COLO829 (cell line): ENCODE data around the gene LAMA3.

Source experiments
- DNase-seq: peaks from one replicate; pipeline ENCODE4 v3.0.0; 2012; ENCODE audit warnings: low spot score

LAMA3 gene

DNA sequence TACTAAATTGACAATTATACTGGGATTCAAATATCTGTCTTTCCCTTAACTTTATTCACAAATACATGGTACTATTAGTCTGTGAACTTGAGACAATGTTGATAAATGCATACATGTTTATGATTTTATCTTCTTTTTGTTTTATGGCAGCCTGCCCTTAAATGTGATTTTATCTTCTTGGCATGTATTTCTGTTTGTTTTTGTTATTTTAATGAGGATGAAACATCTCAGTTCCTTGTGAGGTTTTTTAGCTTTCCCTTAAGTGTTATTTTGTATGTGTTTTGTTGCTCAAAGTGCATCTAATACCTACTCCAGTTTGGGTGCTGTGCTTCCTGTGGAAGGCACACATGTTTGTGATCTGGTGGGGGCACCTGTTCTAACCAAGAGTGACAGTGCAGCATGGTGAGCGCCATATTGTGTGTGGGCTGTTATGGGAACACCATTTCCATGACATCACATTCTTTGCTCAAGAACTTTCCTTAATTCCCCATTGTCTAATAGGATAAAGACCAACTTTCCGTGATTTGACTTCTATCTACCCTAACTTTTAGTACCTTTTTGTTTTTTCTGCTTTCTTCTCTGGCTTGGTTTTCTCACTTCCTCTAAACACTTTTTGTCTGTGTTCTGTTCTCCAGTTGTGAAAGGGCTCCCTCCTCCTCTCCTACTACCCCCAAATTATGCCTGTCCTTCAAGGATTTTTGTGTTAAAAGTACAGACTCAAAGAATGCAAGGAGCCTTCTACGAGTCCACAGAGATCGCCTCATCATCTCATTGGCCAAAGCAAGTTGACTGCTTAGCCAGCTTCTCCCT lies 163.2 kb downstream of the LAMA3 start:
- DNase-seq = no peak

DNA sequence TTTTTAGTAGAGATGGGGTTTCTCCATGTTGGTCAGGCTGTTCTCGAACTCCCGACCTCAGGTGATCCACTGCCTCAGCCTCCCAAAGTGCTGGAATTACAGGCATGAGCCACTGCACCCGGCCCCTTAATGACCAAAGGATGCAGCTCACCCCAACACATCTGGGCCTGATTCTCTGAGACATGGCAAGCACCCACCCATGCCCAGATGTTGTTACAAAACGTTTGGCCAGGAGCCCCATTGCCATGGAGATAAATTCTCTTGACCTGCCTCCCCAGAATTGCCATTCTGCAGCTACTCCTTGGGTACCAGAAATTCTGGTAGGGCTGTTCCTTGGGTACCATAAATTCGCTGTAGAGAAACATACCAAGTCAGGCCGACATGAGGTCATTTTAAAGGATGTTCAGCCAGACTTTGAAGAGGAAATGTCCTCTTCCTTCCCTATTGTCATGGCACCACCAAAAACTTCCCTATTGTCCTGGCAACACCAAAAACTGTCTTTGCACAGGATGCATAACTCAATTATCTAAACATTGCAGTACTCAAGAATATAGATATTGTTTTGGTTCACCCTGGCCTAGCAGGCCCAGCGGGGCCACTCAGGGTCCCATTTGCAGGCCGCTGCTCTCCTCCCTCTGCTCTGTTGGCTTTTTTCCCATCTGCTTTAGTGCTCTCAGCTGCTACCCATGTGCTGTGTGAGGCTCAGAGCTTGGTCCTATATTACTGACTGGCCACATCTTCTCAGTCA lies 164.4 kb downstream of the LAMA3 start:
- DNase-seq = no peak

GRCh38 chr18:23855721-23856120 lies 166.5 kb downstream of the LAMA3 start:
- DNase-seq = no peak

DNA sequence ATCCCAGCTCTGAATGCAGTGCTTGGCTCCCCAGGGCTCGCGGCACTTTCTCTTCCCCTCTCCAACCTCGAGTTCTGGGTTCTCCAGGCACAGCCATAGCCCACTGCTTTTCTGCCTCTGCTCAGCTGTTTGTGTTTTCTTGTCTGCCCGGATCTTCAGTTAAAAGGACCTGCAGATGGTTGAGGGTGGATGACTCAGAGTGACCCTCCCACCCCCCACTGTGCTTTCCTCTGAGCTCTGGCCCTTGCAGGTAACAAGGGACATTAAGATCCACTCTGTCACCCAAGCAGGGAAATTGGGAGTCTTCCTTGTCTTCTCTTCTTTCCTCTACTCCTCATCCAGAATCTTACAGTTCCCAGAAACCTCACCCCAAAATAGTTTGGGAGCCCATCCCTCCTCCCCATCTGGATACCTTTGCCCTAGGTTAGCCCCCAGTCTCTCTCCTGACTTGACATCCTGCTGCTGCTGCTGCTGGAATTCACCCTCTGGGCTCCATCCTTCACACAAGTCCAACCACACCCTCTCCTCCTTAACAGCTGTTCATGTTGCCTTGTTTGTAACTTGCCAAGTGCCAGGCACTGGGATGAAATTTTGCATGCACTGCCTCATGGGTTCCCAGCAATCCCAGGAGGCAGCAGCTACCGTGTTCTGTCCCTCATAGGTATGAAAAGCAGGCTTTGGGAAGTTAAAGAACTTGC lies 167.4 kb downstream of the LAMA3 start:
- no peak for DNase-seq

DNA sequence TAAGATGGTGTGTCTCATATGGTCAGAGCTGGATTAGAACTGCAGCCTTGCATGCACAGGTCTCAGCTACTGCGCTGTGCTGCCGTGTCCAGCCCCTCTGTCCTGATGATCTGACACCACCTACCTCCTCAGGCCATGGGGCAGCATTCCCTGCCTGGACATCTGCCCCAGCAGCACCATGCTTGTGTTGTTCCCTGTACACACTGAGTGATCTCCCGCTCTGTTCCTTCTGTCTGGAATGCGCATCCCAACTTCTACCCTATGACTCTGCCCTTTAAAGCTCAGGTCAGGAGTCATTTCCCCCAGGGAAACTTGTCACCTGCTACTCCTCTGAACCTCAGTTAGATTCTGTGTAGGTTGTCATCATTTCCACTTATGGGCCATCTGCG lies 167.9 kb downstream of the LAMA3 start:
- DNase-seq = no peak

DNA sequence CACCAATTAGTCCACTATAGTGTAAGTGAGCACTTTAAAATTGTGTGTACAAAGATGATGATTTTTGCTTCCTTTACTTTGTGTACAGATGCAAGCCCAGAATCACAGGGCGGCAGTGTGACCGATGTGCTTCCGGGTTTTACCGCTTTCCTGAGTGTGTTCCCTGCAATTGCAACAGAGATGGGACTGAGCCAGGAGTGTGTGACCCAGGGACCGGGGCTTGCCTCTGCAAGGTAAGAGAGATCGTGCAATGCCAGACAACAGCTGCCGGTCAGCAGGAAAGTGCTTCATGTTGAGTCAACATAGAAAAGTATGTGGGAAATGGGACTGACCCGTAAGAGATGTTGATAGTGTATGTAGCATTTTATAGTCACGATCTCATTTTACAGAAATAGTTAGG lies 168.5 kb downstream of the LAMA3 start:
- DNase-seq = no peak

- no peak for DNase-seq
Measured at GRCh38 chr18:23859466-23860336, 170.4 kb downstream of the LAMA3 start.

- DNase-seq = no peak
Measured at GRCh38 chr18:23861326-23861725, 172.1 kb downstream of the LAMA3 start.

DNA sequence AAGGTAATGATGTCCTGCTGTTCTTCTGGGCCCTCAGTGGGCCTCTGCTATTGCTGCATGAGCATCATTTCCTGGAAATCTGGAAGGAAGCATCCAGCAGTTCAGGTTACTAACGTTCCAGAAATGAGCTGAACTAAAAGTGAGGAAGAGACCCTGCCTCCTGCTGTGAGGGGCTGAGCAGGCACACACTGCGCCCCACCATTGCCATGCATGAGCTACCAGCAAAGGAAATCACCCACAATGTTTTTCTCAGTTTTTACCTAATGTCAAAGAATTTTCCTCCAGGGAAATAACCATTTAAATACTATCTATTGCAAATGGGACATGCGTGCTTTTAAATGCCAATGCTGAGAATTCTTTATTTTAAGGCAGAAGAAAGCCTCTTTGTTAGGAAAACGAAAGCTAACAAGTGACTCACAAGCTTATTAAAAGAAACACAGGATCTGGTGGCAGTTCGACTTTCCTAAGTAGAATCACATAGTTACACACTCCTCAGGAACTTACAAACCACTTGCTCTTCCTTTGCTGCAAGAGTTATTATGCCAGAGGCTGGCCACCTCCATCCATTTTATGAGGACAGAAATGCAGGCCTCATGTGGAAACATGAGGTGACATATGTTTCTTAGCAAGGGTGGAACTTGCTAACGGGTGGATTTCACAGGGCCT lies 172.7 kb downstream of the LAMA3 start:
- DNase-seq = peak; percentile 94

GRCh38 chr18:23864624-23865023 lies 175.4 kb downstream of the LAMA3 start:
- DNase-seq = no peak

DNA sequence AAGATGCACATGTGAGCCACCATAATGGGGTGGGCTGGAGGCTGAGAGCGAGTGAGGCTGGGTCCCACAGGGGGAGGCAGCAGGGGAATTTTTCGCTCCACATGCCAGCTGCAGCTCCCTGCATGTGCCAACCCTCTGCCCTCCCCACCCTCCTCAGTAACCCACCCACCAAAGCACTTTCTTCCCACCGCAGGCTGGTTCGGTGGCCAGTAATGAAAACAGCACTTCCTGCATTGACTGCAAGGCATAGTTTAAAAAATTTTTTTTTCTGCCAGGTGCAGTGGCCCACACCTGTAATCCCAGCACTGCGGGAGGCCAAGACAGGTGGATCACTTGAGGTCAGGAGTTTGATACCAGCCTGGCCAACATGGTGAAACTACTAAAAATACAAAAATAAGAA lies 177.8 kb downstream of the LAMA3 start:
- no peak for DNase-seq

GRCh38 chr18:23868136-23868785 lies 179.0 kb downstream of the LAMA3 start:
- DNase-seq = no peak

DNA sequence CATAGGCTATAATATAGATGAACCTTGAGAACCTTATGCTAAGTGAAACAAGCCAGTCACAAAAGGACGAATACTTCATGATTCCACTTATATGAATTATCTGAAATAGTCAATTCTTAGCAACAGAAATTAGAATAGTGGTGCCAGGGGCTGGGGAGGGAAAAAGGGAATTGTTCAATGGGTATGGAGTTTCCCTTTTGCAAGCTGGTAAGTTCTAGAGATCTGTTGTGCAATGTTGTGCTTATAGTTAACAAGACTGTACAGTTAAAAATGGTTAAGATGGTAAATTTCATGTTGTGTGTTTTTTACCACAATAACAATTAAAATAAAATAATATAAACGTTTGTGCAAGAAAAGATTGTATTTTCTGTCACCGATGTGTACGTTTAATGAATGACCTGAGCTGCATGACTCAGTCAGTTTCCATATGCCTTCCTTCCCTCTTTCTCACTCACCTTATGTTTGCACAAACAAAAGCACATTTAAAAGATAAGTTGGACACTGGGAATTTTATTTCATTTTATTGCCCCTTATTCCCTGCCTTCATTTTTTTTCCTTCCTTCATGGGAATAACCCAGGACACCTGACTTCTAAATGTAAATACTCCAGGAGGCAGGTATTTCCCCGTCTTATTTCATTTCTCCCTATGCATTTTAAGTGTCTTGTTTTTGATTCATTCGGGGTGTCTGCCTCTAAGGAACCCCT lies 181.6 kb downstream of the LAMA3 start:
- DNase-seq = no peak

- DNase-seq = peak; percentile 61
Measured at GRCh38 chr18:23871410-23871809, 182.2 kb downstream of the LAMA3 start.

- DNase-seq = no peak
Measured at GRCh38 chr18:23872701-23873550, 183.7 kb downstream of the LAMA3 start.

DNA sequence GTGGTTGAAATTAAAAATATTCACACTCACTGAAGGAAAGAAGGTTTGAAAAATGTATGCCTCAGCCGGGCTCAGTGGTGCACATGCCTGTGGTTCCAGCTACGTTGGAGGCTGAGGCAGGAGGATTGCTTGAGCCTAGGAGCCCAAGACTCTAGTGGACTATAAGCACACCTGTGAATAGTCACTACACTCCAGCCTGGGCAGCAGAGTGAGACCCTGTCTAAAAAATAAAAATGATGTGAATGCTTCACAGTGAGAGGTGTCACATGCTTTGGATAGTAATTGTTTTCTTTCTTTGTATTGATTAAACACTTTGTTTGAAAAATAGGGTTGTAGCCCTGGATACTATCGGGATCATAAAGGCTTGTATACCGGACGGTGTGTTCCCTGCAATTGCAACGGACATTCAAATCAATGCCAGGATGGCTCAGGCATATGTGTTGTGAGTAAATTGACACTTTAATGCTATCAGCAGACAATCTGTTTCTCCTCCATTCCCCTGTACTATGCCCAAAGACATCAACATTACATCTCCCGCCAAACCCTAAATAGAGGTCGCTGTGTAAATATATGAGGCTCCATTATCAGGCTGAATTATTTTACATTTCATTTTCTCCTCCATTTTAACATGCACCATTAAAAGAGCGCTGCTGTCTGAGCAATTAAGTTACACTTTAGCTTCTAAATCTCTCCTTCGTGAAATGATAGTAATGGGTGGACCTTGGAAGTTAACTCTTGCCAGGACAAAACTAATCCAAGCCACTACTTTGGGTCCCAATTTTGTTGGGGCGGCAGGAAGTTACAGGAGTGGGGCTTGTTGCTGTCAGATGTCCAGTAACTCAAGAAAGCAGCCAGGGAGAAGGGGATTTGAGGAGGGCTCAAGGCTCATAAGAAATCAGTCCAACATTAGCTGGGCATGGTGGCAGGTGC lies 187.0 kb downstream of the LAMA3 start:
- DNase-seq = no peak

DNA sequence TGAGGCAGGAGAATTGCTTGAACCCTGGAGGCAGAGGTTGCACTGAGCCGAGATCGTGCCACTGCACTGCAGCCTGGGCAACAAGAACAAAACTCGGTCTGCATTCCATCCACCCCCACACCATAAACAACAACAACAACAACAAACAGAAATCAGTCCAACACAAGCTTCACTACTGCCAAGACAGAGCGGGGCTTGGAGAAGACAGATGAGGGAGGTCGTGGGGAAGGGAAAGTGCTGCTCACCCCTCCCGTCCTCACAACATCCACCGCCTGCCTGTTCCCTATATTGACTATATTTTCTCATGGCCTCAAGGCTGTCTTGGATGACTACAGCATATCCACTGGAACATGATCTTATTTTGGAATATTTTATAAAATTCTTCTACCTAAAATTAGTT lies 187.7 kb downstream of the LAMA3 start:
- no peak for DNase-seq

GRCh38 chr18:23877371-23877770 lies 188.1 kb downstream of the LAMA3 start:
- no peak for DNase-seq
